Activated CD4-positive, alpha-beta T cell treated with anti-CD3 and anti-CD28 coated beads, Interleukin-2, amount 50 U/mL, for 24 hours (primary cell): ENCODE results near the gene LRRC49.
"Not testable (repeated sequence)": the region's sequence is repeated elsewhere in the genome, so short reads cannot be mapped to it uniquely, and the experiment has no call there.

Experiments
- DNase-seq, 2 donors: peaks; one replicate each; pipeline ENCODE4 v3.0.0-alpha.2; 2020; ENCODE audit warnings: low read depth in 1 of 2, low spot score in 1 of 2

The LRRC49 gene, protein sequence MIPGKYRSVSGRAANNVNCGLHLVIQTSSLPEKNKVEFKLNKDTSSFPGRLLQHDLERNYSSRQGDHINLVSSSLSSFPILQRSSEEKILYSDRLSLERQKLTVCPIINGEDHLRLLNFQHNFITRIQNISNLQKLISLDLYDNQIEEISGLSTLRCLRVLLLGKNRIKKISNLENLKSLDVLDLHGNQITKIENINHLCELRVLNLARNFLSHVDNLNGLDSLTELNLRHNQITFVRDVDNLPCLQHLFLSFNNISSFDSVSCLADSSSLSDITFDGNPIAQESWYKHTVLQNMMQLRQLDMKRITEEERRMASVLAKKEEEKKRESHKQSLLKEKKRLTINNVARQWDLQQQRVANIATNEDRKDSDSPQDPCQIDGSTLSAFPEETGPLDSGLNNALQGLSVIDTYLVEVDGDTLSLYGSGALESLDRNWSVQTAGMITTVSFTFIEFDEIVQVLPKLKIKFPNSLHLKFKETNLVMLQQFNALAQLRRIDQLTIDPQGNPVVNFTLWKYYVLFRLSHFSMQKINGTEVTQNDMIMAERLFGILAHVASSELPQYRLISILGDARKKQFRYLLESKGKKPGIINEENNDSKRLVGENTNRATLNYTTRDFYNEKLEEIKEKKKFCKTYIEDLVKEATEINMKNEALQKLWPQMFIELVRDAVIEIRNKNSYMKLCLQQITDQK

GRCh38 chr15:70892002-70892911 is at the start of gene LRRC49, which contains the start of gene THAP10:
TSS of gene LRRC49 (plus strand) at chr15:70892826. CDS start at chr15:70892895, 69 bp downstream.
TSS of gene THAP10 (minus strand) at chr15:70892433. CDS start at chr15:70892272, 161 bp downstream.
- peak in 1 of 2 donors; percentile 27 for DNase-seq

DNA sequence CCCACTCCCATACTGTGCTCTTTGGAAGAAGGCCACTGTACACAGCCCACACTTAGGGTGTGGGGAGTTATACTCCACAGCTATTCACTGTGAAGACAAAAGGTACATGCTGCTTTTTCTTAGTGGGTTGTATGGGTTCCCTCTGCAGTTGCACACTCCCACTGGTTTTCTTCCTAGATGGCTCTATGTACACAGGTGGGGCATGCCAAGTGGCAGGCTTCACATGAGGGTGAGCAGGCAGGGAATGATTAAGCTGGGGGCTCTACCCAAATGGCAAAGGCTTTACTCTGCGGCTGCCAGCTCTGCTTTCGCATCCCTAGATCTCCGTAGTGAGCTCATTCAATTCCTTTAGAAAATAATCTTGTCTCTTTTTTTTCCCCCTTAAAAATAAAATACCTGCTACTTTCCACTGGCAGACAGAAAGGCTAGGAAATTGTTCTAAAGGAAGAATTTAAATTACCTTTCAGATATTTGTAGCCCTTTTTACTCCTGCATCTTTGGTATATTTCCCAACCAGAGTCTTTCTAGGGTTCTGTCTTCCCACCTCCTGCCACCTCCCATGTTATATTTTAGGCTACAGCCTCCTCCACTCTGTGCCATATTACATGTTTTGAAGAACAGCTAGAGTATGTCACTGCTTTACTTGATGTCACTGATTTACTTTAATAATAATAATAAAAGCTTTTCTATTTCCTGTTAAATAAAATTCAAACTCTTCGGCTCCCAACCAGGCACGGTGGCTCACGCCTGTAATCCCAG is 46.8 kb upstream of the LRRC49 start:
- no peak for DNase-seq

DNA sequence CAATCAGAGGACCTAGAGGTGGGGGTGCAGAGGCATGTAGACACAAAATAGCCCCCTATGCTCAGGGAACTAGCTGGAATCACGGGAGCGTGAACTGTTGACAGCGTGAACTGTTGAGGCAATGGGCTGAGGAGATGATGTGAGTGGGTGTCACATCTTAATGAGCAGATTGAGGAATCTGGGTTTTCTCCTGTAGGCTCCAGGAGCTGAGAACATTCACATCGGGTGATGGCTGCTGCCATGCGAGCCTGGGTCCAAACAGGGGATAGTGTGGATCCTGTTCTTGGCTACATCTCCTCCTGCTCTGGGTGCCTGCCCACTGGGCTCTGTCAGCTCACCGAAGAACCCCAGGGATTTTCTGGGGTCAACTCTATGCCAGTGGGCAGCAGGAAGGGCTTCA is 40.7 kb upstream of the LRRC49 start:
- DNase-seq, result no peak

DNA sequence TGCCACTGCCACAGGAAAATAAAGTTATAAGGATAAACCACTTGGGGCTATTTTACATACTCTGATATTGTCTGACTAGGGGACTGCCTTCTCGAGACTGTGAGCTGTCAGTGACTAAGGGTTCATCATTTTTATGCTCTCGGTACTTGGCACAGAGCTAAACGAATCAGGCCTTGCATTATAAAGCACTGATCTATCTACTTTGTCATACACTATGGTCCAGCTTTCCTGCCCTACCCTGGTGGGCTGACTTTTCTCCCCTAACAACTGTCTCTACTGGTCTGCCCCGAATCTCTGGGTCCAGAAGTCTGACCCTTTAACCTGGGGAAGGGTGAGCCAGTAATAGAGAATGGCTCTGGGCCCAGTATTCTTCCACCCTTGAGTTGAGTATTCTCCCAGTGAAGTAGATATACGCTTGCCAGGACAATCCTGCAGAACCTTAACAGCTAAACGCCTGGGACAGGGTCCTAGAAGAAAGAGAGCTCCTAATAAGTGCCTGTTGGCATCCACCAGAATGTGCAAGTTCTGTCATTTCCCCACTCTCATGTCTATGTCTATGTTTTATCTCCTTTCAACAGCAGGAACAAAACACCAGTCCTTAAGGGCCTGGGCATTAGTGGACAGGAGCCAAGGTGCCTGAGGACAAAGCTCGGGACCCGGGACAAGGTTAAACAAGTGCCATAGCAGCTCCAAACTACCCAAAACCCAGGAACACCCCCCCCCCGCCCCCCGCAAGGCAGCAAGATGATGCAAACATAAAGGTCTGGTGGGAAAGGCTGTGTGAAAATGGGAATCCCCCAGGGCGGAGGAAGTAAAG is 39.9 kb upstream of the LRRC49 start:
- DNase-seq, result no peak

DNA sequence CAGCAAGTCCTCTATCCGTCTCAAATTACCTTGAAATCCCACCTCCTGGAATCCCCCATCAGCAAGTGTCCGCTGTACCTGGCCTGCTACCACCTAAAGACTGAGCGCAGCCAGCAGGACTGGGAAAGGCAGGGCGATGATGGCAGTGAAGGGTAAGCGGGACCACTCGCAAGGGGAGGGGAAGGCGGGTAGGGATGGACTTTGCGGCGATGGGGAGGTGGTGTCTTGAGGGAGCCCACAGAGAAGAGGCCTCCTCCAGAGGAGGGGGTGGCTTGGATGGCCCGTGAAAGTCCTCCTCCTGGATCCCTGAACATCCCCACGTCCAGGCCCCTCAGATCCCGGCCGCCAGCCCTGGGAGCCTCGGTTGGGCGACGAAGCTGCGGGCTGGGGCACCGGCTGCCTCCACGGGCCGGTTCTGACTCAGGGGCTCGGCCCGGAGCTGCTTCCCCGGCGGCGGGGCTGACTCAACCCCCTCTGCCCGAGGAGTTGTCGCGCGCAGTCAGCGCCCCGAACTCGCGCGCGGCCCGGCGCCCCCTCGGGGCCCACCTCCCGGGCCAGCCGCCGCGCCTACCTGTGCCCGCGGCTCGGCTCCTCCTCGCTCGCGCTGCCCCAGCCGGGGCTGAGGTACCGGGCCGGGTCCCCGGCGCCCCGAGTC is 39.2 kb upstream of the LRRC49 start:
- no peak for DNase-seq

DNA sequence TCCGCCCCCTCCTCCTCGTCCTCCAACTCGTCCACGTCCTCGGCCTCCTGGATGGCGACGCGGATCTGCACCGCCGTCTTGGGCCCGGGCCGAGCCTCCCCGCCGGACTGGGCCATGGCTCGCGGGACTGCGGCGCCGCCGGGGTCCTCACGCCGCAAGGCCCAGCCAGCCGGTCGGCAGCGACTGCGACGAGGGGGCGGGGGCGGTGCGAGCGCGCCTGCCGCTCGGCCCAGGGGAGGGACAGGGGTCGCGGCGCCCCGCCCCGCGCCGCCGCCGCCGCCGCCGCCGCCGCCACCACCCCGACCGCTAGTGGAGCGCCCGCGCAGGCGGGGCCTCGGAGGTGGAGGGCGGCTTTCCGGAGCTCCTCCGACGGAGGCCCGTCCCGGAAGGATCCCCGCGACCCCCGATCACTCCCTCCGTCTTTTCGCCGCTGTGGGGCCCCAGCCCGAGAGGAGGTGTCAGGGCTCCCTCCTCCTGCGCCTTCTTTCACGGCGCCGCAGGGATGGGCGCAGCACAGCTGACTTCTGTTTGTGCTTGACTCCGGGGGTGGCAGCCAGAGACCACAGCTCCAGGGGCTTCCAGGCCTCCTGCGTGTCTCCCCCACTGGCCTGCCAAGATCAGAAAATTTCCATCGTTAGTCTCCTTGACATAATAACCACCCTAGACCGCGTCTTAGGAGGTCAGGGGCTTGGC is 38.5 kb upstream of the LRRC49 start, which contains the start of gene LARP6:
Gene LARP6 (minus strand): TSS at position 185 of the 693 bp plus-strand sequence. CDS start 69 bp downstream, at position 116.
- DNase-seq, result no peak

DNA sequence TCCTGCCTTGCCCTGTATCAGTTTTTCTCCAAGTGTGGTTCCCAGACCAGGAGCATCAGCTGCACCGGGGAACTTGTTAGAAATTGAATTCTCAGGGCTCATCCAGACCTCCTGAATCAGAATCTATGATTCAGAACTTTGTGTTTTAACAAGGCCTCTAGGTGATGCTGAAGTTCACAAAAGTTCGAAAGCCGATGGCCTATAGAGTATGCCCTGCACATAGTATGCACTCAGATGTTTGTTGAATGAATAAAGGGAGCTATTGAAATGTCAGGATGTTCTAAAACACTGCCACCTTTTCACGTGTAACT is 38.0 kb upstream of the LRRC49 start:
- DNase-seq, result no peak

DNA sequence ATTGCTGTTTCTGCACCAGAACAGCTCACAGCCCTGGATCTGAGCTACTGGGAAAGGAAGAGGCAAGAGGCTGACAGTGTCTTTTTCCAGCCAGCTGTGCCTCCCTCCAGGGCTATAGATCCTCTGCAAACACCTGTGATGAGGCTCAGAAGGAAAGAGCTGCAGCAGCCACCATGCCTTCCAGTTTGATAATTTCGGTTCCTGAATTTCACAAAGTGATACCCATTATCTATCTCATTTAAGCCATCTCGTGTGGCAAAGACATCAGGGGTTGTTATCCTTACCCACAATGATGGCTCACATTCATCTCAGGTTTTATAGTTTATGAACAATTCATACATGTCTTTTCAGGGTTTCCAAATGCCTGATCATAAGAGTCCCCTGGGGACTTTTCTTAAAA is 36.9 kb upstream of the LRRC49 start:
- no peak for DNase-seq

DNA sequence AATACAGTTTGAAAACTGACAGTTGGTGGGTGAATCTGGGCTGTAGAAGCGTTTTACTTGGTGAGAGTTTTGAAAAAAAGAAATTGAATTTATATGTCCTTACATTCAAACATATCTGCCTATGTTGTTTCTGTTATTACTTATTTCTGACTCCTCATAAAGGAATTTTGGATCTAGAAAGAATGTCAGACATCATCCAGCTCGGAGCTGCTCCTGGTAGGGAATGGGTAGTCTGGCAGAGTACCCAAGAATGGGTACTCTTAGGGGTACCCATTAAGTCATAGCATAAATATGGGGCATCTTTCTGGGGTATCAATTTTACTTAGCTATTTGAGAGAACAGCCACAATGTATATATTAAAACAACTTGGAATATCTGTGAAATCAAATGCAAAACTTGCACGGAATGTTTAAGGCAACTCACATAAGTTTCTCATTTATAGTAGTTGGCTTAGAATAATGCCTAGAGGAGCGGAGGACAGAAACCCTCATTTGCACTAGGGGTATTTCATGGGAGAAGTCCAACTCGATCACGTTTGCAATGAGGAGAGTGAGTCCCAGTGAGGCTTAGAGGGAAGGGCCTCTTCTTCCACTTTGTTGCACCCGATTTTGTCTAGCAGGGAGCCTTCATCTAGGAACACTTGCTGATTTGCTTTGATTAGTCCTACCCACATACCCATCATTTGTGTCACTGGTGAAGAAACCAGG is 36.3 kb upstream of the LRRC49 start:
- no peak for DNase-seq

DNA sequence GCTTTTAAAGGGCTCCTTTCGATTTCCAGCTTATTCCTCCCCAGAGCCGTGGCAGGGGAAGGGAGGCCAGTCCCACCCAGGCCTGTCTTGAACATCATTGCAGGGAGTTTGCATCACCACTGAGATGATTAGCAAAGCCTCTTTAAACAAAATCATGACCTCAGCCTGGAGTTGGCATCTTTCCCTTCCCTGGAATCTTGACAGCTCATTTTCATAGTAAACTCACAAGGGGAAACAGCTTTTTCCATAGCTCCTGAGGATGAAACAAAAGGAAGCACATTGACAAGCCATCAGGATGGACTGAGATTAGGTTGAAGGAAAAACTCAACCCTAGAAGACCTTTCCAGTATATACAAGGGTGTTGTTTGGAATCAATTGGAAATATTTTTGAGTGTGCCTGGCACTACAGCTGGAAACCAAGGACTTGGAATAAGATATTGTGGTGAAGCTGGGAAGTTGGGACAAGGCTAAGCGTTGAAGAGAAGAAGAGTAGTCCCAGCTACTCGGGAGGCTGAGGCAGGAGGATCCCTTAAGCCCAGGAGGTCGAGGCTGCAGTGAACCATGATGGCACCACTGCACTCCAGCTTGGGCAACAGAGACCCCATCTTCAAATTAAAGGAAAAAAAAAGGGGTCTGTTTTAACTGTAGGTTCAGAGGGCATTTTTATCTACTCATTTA is 35.6 kb upstream of the LRRC49 start:
- no peak for DNase-seq

DNA sequence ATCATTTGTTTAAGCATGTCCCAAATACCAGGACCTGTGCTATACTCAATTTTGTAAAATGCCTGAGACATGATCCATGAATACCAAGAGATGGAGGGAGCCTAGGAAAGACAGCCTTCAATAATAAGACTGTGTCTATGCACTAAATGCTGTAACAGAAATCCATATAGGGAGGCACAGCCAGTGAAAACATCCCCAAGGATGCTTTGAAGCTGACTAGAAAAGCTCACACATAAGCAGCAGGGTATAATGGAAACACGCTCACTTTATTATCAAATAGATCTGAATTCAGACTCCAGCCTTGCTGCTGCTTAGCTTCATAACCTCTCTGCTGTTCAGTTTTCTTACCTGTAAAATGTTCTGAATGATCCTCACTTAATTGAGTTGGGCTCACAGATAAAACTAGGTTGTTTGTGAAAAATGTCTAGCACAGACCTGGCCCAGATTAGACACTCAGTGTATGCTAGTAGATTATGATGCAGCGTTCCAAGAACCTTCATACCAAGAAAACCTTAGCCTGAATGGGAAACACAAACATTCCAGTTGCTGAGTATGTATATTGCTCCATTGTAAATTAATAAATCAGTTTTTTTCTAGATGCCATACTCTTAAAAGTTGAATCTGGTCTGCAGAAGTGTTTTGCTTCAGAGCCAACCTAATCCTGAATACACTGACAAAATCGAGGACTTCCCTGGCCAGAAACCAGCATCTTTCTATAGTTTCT is 34.9 kb upstream of the LRRC49 start:
- DNase-seq, result no peak

- not testable (repeated sequence) for DNase-seq
Observed at GRCh38 chr15:70858614-70859321, 33.9 kb upstream of the LRRC49 start.

GRCh38 chr15:70859322-70859908 is 33.2 kb upstream of the LRRC49 start:
- no peak for DNase-seq

DNA sequence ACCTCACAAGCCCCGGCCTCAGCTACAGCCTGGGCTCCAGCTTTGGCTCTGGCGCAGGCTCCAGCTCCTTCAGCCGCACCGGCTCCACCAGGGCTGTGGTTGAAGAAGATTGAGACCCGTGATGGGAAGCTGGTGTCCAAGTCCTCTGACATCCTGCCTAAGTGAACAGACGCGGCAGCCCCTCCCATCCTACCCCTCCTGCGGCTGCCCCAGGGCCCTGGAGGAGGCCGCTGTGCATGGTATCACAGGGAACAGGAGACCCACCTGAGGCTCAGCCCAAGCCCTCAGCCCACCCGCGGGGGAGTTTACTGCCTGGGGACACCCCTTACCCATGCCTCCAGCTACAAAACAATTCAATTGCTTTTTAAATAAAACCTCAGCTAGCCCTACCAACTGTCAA is 32.6 kb upstream of the LRRC49 start:
- DNase-seq, result no peak

DNA sequence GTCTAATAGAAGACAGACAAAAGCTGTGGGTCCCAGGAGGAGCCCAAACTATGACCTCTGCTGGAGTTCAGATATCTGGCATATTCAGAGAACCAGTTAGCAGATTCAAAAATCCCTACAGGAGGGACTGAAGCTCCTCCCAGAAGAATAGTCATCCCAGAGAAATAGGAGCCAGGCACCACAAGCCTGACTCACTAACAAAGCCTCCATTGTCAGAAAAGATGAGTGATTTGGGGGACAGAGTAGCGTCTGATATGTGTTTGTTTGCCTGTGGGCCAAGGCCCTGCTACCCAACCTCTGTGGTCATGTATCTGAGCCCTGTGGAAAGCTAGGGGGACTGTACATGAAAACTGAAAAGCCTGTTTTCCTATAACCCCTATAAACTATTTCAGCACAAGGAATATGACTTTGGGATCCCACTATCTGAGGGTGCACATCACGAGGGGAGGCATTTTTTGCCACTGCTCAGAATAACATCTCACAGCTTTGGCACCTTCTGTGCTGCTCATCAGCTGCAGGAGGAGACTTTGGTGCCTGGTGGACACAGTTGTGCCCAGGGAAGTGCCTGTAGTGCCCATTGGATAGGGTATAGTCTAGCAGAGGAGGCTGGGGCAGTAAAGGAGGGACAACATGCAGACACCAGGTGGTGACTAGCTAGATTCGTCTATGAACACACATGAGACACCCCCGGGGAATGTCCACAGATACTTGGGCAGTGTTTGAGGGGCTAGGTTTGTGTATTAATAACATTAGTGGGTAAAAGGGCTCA is 29.0 kb upstream of the LRRC49 start:
- no peak for DNase-seq
